ENCODE data around the gene THRB. TPM values are rescaled to one million over a fixed set of nuclear protein-coding genes. Genes with fewer than 3 reads are reported as not detected.

Gene THRB
- total RNA-seq, 1 donor = 0.36 TPM

- no peaks in the 10 kb centered on the region for H4K20me1 ChIP-seq (ENCODE audit: insufficient read depth, low read length)
- no peaks in the 10 kb centered on the region for H3K36me3 ChIP-seq (ENCODE audit: insufficient read depth, low read length)
- TF ChIP-seq CTCF (IDR thresholded peaks at IDR 0.05; ENCODE audit: extremely low read depth, low read depth, low read length) = no peak
- no peak overlapping the region for H2AFZ ChIP-seq (ENCODE audit: low read length)
- no peak overlapping the region for H3K4me2 ChIP-seq (ENCODE audit: insufficient read depth, low read length)
- no peak for DNase-seq (ENCODE audit: insufficient read length, low spot score, missing footprints)
- no peaks in the 10 kb centered on the region for H3K79me2 ChIP-seq (ENCODE audit: insufficient read depth, low read length)
- no peak overlapping the region for H3K4me3 ChIP-seq (ENCODE audit: insufficient read depth, low read length)
- H3K9me3 ChIP-seq (ENCODE audit: low read depth, low read length) = no peaks in the 10 kb centered on the region
- no peak overlapping the region for H3K27ac ChIP-seq (ENCODE audit: low read depth, low read length)
- H3K27me3 ChIP-seq (ENCODE audit: insufficient read depth, low read length) = no peaks in the 10 kb centered on the region
- H3K4me1 ChIP-seq (ENCODE audit: insufficient read depth, low read length) = no peaks in the 10 kb centered on the region
Measured at GRCh38 chr3:24387000-24387399, 107.7 kb downstream of the THRB start.

DNA sequence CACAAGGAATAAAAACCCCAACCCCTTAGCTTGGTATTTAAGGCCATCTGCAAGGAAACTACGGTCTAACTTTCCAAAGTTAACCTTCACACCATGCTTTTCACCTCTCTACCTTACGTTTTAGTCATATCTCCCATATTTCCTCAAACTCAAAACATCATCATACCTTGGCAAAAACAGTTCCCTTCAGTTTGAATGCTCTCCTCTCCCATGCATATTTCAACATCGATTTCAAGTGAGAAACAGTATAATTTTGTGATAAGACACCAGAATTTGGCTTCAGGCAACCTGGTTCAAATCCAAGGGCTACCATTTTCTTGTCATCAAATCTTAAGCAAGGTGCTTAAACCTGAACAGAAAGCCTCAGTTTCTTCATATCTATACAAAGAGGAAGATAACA lies 108.2 kb downstream of the THRB start:
- Histone ChIP-seq H3K4me3 (ENCODE audit: insufficient read depth, low read length) (no peak overlapping the region), H4K20me1 (ENCODE audit: insufficient read depth, low read length) (no peaks in the 10 kb centered on the region), H3K27ac (ENCODE audit: low read depth, low read length) (no peak overlapping the region), H3K36me3 (ENCODE audit: insufficient read depth, low read length) (no peaks in the 10 kb centered on the region), H3K9me3 (ENCODE audit: low read depth, low read length) (no peaks in the 10 kb centered on the region), H3K27me3 (ENCODE audit: insufficient read depth, low read length) (no peaks in the 10 kb centered on the region), H3K4me1 (ENCODE audit: insufficient read depth, low read length) (no peaks in the 10 kb centered on the region), H3K4me2 (ENCODE audit: insufficient read depth, low read length) (no peak overlapping the region), H2AFZ (ENCODE audit: low read length) (no peak overlapping the region), H3K79me2 (ENCODE audit: insufficient read depth, low read length) (no peaks in the 10 kb centered on the region)
- TF ChIP-seq CTCF (IDR thresholded peaks at IDR 0.05; ENCODE audit: extremely low read depth, low read depth, low read length) = no peak
- DNase-seq (ENCODE audit: insufficient read length, low spot score, missing footprints) = no peak

DNA sequence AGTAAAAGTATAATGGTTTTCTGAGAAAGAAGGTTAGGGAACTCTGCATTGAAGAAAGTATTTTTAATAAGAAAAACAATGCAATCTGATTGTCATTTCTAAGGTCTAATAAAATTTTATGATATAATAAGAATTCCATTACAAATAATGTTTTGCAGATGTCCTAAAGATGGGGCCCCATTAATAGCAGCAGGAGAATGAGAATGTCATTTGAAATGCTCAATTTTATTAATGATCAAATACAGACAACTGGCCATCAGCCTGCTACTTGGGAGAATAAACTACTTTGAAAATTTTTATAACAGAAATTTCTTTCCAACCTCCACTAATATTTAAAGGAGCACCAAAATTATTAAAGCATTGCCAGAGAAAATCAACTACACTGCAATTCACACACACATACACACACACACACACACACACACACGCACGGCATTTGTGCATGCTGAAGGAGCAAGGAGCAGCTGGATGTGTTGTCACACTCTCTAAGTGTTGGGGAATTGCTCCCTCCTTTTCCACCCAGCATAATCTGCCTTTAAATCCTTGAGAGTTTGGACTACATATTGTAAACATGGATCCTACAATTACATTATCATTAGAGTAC lies 109.5 kb downstream of the THRB start:
- Histone ChIP-seq H3K27ac (ENCODE audit: low read depth, low read length) (no peak overlapping the region), H3K9me3 (ENCODE audit: low read depth, low read length) (no peaks in the 10 kb centered on the region), H3K4me2 (ENCODE audit: insufficient read depth, low read length) (no peak overlapping the region), H4K20me1 (ENCODE audit: insufficient read depth, low read length) (no peaks in the 10 kb centered on the region), H3K36me3 (ENCODE audit: insufficient read depth, low read length) (no peaks in the 10 kb centered on the region), H3K79me2 (ENCODE audit: insufficient read depth, low read length) (no peaks in the 10 kb centered on the region), H3K4me1 (ENCODE audit: insufficient read depth, low read length) (no peaks in the 10 kb centered on the region), H3K4me3 (ENCODE audit: insufficient read depth, low read length) (no peak overlapping the region), H3K27me3 (ENCODE audit: insufficient read depth, low read length) (no peaks in the 10 kb centered on the region), H2AFZ (ENCODE audit: low read length) (no peak overlapping the region)
- no peak for DNase-seq (ENCODE audit: insufficient read length, low spot score, missing footprints)
- no peak for TF ChIP-seq CTCF (IDR thresholded peaks at IDR 0.05; ENCODE audit: extremely low read depth, low read depth, low read length)

- DNase-seq (ENCODE audit: insufficient read length, low spot score, missing footprints) = no peak
- Histone ChIP-seq H3K4me2 (ENCODE audit: insufficient read depth, low read length) (no peak overlapping the region), H3K27me3 (ENCODE audit: insufficient read depth, low read length) (no peaks in the 10 kb centered on the region), H3K4me3 (ENCODE audit: insufficient read depth, low read length) (no peak overlapping the region), H3K79me2 (ENCODE audit: insufficient read depth, low read length) (no peaks in the 10 kb centered on the region), H3K9me3 (ENCODE audit: low read depth, low read length) (no peaks in the 10 kb centered on the region), H3K27ac (ENCODE audit: low read depth, low read length) (no peak overlapping the region), H3K4me1 (ENCODE audit: insufficient read depth, low read length) (no peaks in the 10 kb centered on the region), H2AFZ (ENCODE audit: low read length) (no peak overlapping the region), H3K36me3 (ENCODE audit: insufficient read depth, low read length) (no peaks in the 10 kb centered on the region), H4K20me1 (ENCODE audit: insufficient read depth, low read length) (no peaks in the 10 kb centered on the region)
- TF ChIP-seq CTCF (IDR thresholded peaks at IDR 0.05; ENCODE audit: extremely low read depth, low read depth, low read length) = no peak
Measured at GRCh38 chr3:24382647-24383046, 112.0 kb downstream of the THRB start.

All from osteoblast (primary cell).